DND-41 (cell line): ENCODE measurements around the gene PLPP6.
A peak's percentile ranks its signal among the peaks of the same experiment; 100 is the strongest.

Experiments
- ATAC-seq: fragments of 200-7000 bp; cut with Tn5 transposase; 3 replicates; pipeline ENCODE4 v1.9.1; 2021; ENCODE audit warnings: low read depth; ENCODE audit not compliant: insufficient read depth
- DNase-seq: peaks from one replicate; pipeline ENCODE4 v3.0.0-alpha.2; 2020
- H2AFZ ChIP-seq: 2 replicates; pipeline ENCODE4 v1.6.0; 2012; ENCODE audit warnings: low read depth, low read length
- H3K27ac ChIP-seq: 2 replicates; pipeline ENCODE4 v1.5.1; 2012; ENCODE audit warnings: low read length, inconsistent platforms
- H3K27me3 ChIP-seq: fragments of 200-600 bp; sonication (generic); 2 replicates; pipeline ENCODE4 v1.6.0; 2012; ENCODE audit warnings: low read length, mild to moderate bottlenecking, inconsistent platforms; ENCODE audit not compliant: insufficient read depth, poor library complexity
- H3K36me3 ChIP-seq: 2 replicates; pipeline ENCODE4 v1.5.1; 2012; ENCODE audit warnings: low read length, inconsistent platforms; ENCODE audit not compliant: insufficient read depth
- H3K4me1 ChIP-seq: 2 replicates; pipeline ENCODE4 v1.5.1; 2012; ENCODE audit warnings: mild to moderate bottlenecking, low read length; ENCODE audit not compliant: insufficient read depth
- H3K4me2 ChIP-seq: 2 replicates; pipeline ENCODE4 v1.6.0; 2012; ENCODE audit warnings: mild to moderate bottlenecking, moderate library complexity, low read length, inconsistent platforms; ENCODE audit not compliant: insufficient read depth
- H3K4me3 ChIP-seq, 2 experiments: fragments of 200-600 bp in 1 of 2; shearing (Covaris generic) in 1 of 2; 2 replicates each; pipeline ENCODE4 v1.5.1; 2012 to 2016; ENCODE audit warnings: inconsistent platforms in 2 of 2, low read length in 2 of 2, mild to moderate bottlenecking in 2 of 2, low read depth in 1 of 2, moderate library complexity in 1 of 2
- H3K79me2 ChIP-seq: 2 replicates; pipeline ENCODE4 v1.6.0; 2012; ENCODE audit warnings: low read length, inconsistent platforms; ENCODE audit not compliant: insufficient read depth
- H3K9ac ChIP-seq: 2 replicates; pipeline ENCODE4 v1.6.0; 2012; ENCODE audit warnings: low read depth, mild to moderate bottlenecking, inconsistent platforms, low read length, moderate library complexity
- H3K9me3 ChIP-seq: 2 replicates; pipeline ENCODE4 v1.5.1; 2012; ENCODE audit warnings: low read length, moderate library complexity, mild to moderate bottlenecking, inconsistent platforms; ENCODE audit not compliant: insufficient read depth, severe bottlenecking
- H4K20me1 ChIP-seq: 2 replicates; pipeline ENCODE4 v1.6.0; 2012; ENCODE audit warnings: low read length; ENCODE audit not compliant: insufficient read depth
- CTCF ChIP-seq: IDR thresholded peaks from 2 replicates; pipeline ENCODE4 v1.5.1; 2012; ENCODE audit warnings: borderline replicate concordance, low read length, moderate library complexity, mild to moderate bottlenecking; ENCODE audit not compliant: poor library complexity, severe bottlenecking; ENCODE audit errors: extremely low read depth
- EZH2 ChIP-seq: IDR thresholded peaks from 3 replicates; pipeline ENCODE4 v1.6.1; 2012; ENCODE audit warnings: borderline replicate concordance, low read depth, mild to moderate bottlenecking, moderate library complexity, low read length, inconsistent platforms; ENCODE audit not compliant: severe bottlenecking

PLPP6 gene

GRCh38 chr9:4662108-4662988 lies at the start of gene PLPP6:
Gene PLPP6 (plus strand): TSS chr9:4662294. CDS start chr9:4662376, 82 bp downstream.
- no peaks in the 10 kb centered on the region for H3K27me3 ChIP-seq
- DNase-seq: peak; percentile 78
- peak within 1 kb of the TSS; percentile 80 for H2AFZ ChIP-seq
- peak; percentile 96 for ATAC-seq
- peaks cover 10% of the 10 kb centered on the region for H3K79me2 ChIP-seq
- peak within 1 kb of the TSS; percentile 98 for H3K4me2 ChIP-seq
- peak within 1 kb of the TSS; percentile 34 to 86; a peak in 3 of 4 replicates for H3K4me3 ChIP-seq
- H3K27ac ChIP-seq: peak within 1 kb of the TSS; percentile 60
- H3K4me1 ChIP-seq: peaks cover 37% of the 10 kb centered on the region
- H3K9ac ChIP-seq: peak within 1 kb of the TSS; percentile 79
- no peaks in the 10 kb centered on the region; the same call in 1 of the 2 replicates for H3K36me3 ChIP-seq
- H4K20me1 ChIP-seq: no peaks in the 10 kb centered on the region
- TF ChIP-seq EZH2 (no peak), CTCF (peak; percentile 75)
- no peaks in the 10 kb centered on the region for H3K9me3 ChIP-seq

GRCh38 chr9:4614627-4615026 lies 47.5 kb upstream of the PLPP6 start:
- ATAC-seq: no peak
- Histone ChIP-seq H3K27me3 (no peaks in the 10 kb centered on the region), H2AFZ (no peak overlapping the region), H3K36me3 (no peaks in the 10 kb centered on the region), H3K4me3 (no peak overlapping the region), H4K20me1 (no peaks in the 10 kb centered on the region), H3K4me1 (no peaks in the 10 kb centered on the region), H3K9ac (no peak overlapping the region), H3K79me2 (no peaks in the 10 kb centered on the region), H3K4me2 (no peak overlapping the region), H3K27ac (no peak overlapping the region), H3K9me3 (no peaks in the 10 kb centered on the region)
- no peak for DNase-seq
- TF ChIP-seq EZH2 (no peak), CTCF (no peak)

GRCh38 chr9:4615251-4615650 lies 46.8 kb upstream of the PLPP6 start:
- no peaks in the 10 kb centered on the region for H3K36me3 ChIP-seq
- H3K4me1 ChIP-seq: no peaks in the 10 kb centered on the region
- H2AFZ ChIP-seq: no peak overlapping the region
- H3K9ac ChIP-seq: no peak overlapping the region
- no peaks in the 10 kb centered on the region for H4K20me1 ChIP-seq
- TF ChIP-seq EZH2 (no peak), CTCF (no peak)
- no peak overlapping the region for H3K4me2 ChIP-seq
- no peaks in the 10 kb centered on the region for H3K27me3 ChIP-seq
- no peaks in the 10 kb centered on the region for H3K79me2 ChIP-seq
- no peak for ATAC-seq
- no peaks in the 10 kb centered on the region for H3K9me3 ChIP-seq
- DNase-seq: no peak
- H3K4me3 ChIP-seq: no peak overlapping the region
- H3K27ac ChIP-seq: no peak overlapping the region
